HepG2 (cell line): ENCODE measurements around the gene AHCTF1. TPM values are rescaled to one million over a fixed set of nuclear protein-coding genes. Genes with fewer than 3 reads are reported as not detected.

Experiments used
- ATAC-seq: fragments of 200-7000 bp; cut with Tn5 transposase; 3 replicates; pipeline ENCODE4 v1.9.1; 2020; ENCODE audit warnings: mild to moderate bottlenecking, moderate library complexity
- BruUV-seq: library from RNA; stranded (reverse); fragments of 400-500 nt; replicated peaks from 2 replicates; lab custom pipeline; 2021; lab: Mats Ljungman, UMichigan
- CTCF ChIA-PET: fragments of 300-600 bp; formaldehyde crosslinking; extraction: SDS; loops from one replicate; lab custom pipeline; 2021; ENCODE audit warnings: low total read pairs, inconsistent platforms, low intra/inter-chr PET ratio; lab: Yijun Ruan, JAX
- POLR2A ChIA-PET: fragments of 350-600 bp; sonication (Branson Sonifier 250); formaldehyde crosslinking; loops from one replicate; lab custom pipeline; 2020; ENCODE audit warnings: antibody characterized with exemption, inconsistent platforms; lab: Yijun Ruan, JAX
- DNase-seq: peaks from one replicate; pipeline ENCODE4 v3.0.0-alpha.2; 2015; ENCODE audit warnings: low spot score
- FAIRE-seq: peaks from 3 replicates; lab custom pipeline; 2011; peaks lifted over from hg19 to GRCh38; lab: Jason Lieb, UNC
- H2AFZ ChIP-seq: one replicate; pipeline ENCODE4 v1.6.1; 2011; ENCODE audit warnings: low read length, inconsistent platforms
- H3K27ac ChIP-seq: fragments of 300-600 bp; 3 replicates; pipeline ENCODE4 v1.8.0; 2011; ENCODE audit warnings: mixed run types, mild to moderate bottlenecking, mixed read lengths, low read length, inconsistent platforms; ENCODE audit not compliant: insufficient read depth; ENCODE audit errors: extremely low read length
- H3K27me3 ChIP-seq, 2 experiments: fragments of 200-600 bp in 1 of 2; 2 replicates in 1 of 2; 3 replicates in 1 of 2; pipeline versions ENCODE4 v1.6.0 to v1.8.0; 2011; ENCODE audit warnings: low read length in 2 of 2, mild to moderate bottlenecking in 2 of 2, moderate library complexity in 2 of 2, inconsistent platforms in 1 of 2; ENCODE audit not compliant: insufficient read depth in 2 of 2, control insufficient read depth in 1 of 2
- H3K36me3 ChIP-seq, 2 experiments: fragments of 200-600 bp in 1 of 2; replicated peaks in 1 of 2; 2 replicates in 1 of 2; 3 replicates in 1 of 2; pipeline versions ENCODE4 v1.5.1 to v1.8.0; 2011; ENCODE audit warnings: low read length in 2 of 2, inconsistent platforms in 1 of 2; ENCODE audit not compliant: insufficient read depth in 2 of 2, control insufficient read depth in 1 of 2
- H3K4me1 ChIP-seq: 2 replicates; pipeline ENCODE4 v1.5.1; 2012; ENCODE audit warnings: low read length, inconsistent platforms; ENCODE audit not compliant: insufficient read depth
- H3K4me2 ChIP-seq: 2 replicates; pipeline ENCODE4 v1.6.0; 2011; ENCODE audit warnings: low read depth, low read length, inconsistent platforms
- H3K4me3 ChIP-seq, 3 experiments: fragments of 200-600 bp in 1 of 3; sonication (generic), shearing (Covaris generic) in 1 of 3; replicated peaks in 1 of 3; 2 replicates each; pipeline ENCODE4 v1.5.1; 2011 to 2016; ENCODE audit warnings: low read length in 3 of 3, inconsistent platforms in 2 of 3, low read depth in 2 of 3, mild to moderate bottlenecking in 2 of 3, control low read depth in 1 of 3, mixed read lengths in 1 of 3; ENCODE audit not compliant: insufficient read depth in 1 of 3
- H3K79me2 ChIP-seq: one replicate; pipeline ENCODE4 v1.6.1; 2011; ENCODE audit warnings: low read length, inconsistent platforms; ENCODE audit not compliant: insufficient read depth
- H3K9ac ChIP-seq: 2 replicates; pipeline ENCODE4 v1.6.0; 2011; ENCODE audit warnings: mild to moderate bottlenecking, low read depth, low read length, inconsistent platforms; ENCODE audit not compliant: insufficient read depth
- H3K9me3 ChIP-seq: 2 replicates; pipeline ENCODE4 v1.5.1; 2012; ENCODE audit warnings: mild to moderate bottlenecking, low read length
- H4K20me1 ChIP-seq: 2 replicates; pipeline ENCODE4 v1.6.0; 2011; ENCODE audit warnings: inconsistent platforms, mild to moderate bottlenecking, low read length, moderate library complexity; ENCODE audit not compliant: insufficient read depth
- AKNA ChIP-seq: sonication (generic); formaldehyde crosslinking; IDR thresholded peaks from 2 replicates; pipeline ENCODE4 v1.4.0; 2020; ENCODE audit warnings: missing genetic modification reagents, borderline replicate concordance
- CREM ChIP-seq, 2 experiments: sonication (generic) in 1 of 2; formaldehyde crosslinking in 1 of 2; IDR thresholded peaks; 2 replicates each; pipeline versions ENCODE4 v1.4.0 to v1.6.1; 2016 to 2020; ENCODE audit warnings: antibody characterized with exemption in 1 of 2, mild to moderate bottlenecking in 1 of 2, missing genetic modification reagents in 1 of 2
- TSC22D2 ChIP-seq: sonication (generic); formaldehyde crosslinking; IDR thresholded peaks from 2 replicates; pipeline ENCODE4 v1.5.1; 2020; ENCODE audit warnings: missing genetic modification reagents, mild to moderate bottlenecking, borderline replicate concordance
- ZNF350 ChIP-seq: sonication (generic); formaldehyde crosslinking; IDR thresholded peaks from 2 replicates; pipeline ENCODE4 v1.4.0; 2020; ENCODE audit warnings: mild to moderate bottlenecking, low read depth, missing genetic modification reagents, borderline replicate concordance
- ZNF430 ChIP-seq: sonication (generic); formaldehyde crosslinking; IDR thresholded peaks from 2 replicates; pipeline ENCODE4 v1.9.0; 2021; ENCODE audit warnings: mild to moderate bottlenecking, missing genetic modification reagents
- ZNF598 ChIP-seq: sonication (generic); formaldehyde crosslinking; IDR thresholded peaks from 2 replicates; pipeline ENCODE4 v1.5.1; 2020; ENCODE audit warnings: mild to moderate bottlenecking, missing genetic modification reagents, borderline replicate concordance
- ZNF691 ChIP-seq: sonication (generic); formaldehyde crosslinking; IDR thresholded peaks from 2 replicates; pipeline ENCODE4 v1.4.0; 2020; ENCODE audit warnings: missing genetic modification reagents, low read depth, mild to moderate bottlenecking, borderline replicate concordance
- WGBS: methylation state at CpG from one replicate; pipeline ENCODE4 v1.1.6; 2017; ENCODE audit warnings: low lambda C conversion rate; 5-methylcytosine and 5-hydroxymethylcytosine counted together
- in situ Hi-C: cut with HindIII; loops from 2 replicates; pipeline ENCODE4 v1.10.0; 2017; ENCODE audit warnings: low pct_unique_long_range_greater_than_20kb; ENCODE audit not compliant: extremely low pct_ligation_motif_present
- intact Hi-C: fragments of 100-400 bp; cut with micrococcal nuclease; formaldehyde crosslinking; loops from one replicate; pipeline ENCODE4 v1.10.0; 2022; ENCODE audit not compliant: unreplicated experiment
- polyA plus RNA-seq, 8 experiments: library from polyadenylated mRNA; depleted of rRNA in 3 of 8; stranded (reverse) in 7 of 8; unstranded in 1 of 8; fragments of >200 nt; fragmentation: Illumina TruSeq in 4 of 8; extraction: Trizol in 4 of 8; gene quantifications; 2 replicates each; pipeline versions ENCODE4 v1.2.1 to v1.2.3, GENCODE V29; 2011 to 2016; ENCODE audit warnings: low read depth in 4 of 8, missing spikeins in 1 of 8, mixed read lengths in 1 of 8; ENCODE audit not compliant: insufficient read depth in 1 of 8
- total RNA-seq, 5 experiments: library from RNA; depleted of rRNA; stranded (reverse); fragments of >200 nt; fragmentation: Illumina TruSeq; extraction: Trizol; gene quantifications; 2 replicates each; pipeline ENCODE4 v1.2.3, GENCODE V29; 2016; ENCODE audit warnings: low read depth in 1 of 5

Gene AHCTF1
- total and polyA plus RNA-seq, 2 of the 13 experiments (the other 11 are each of a cell fraction or from before 2014, with no cell fraction given), result 16.6 to 45.9 TPM

- TF ChIP-seq ZNF691 (CRISPR knock-in tag), result no peak
- no peak for TF ChIP-seq AKNA (CRISPR knock-in tag)
- TF ChIP-seq CREM (IDR thresholded peaks at IDR 0.05), result peak; percentile 12; the same call in 1 of the 2 replicates
- TF ChIP-seq CREM (CRISPR knock-in tag; IDR thresholded peaks at IDR 0.05), result no peak
Measured at GRCh38 chr1:246801241-246802020, 130.3 kb downstream of the AHCTF1 start (continued).

GRCh38 chr1:246800756-246801155, 131.0 kb downstream of the AHCTF1 start:
- Histone ChIP-seq H3K9me3 (no peaks in the 10 kb centered on the region), H2AFZ (no peak overlapping the region), H3K79me2 (no peaks in the 10 kb centered on the region), H3K4me1 (peaks cover 68% of the 10 kb centered on the region), H3K9ac (peak overlapping the region; percentile 10; the same call in 1 of the 2 replicates), H3K4me3 (peak overlapping the region in 2 of 3 experiments; percentile 30 to 31; a peak in 4 of 6 replicates), H3K36me3 (no peaks in the 10 kb centered on the region), H3K27me3 (peaks cover 2 to 32% of the 10 kb centered on the region in 2 experiments; a peak in 4 of 5 replicates), H3K27ac (peak overlapping the region; percentile 36), H3K4me2 (peak overlapping the region; percentile 71), H4K20me1 (no peaks in the 10 kb centered on the region; the same call in 1 of the 2 replicates)
- in situ Hi-C loops (no loop called here), intact Hi-C loops (no loop called here)
- FAIRE-seq (no peak), DNase-seq (no peak), ATAC-seq (peak; percentile 34)
- ChIA-PET CTCF (interaction anchor here (0.6 kb wide), 1 partner anchor 9 kb away, joined by 3 read pairs; no protein-coding TSS in a partner anchor), POLR2A (interaction anchor here (0.6 kb wide), 1 partner anchor 183 kb away, joined by 4 read pairs; no protein-coding TSS in a partner anchor)
- no TSS peak for BruUV-seq
- 0 out of 2 replicates have a peak, but pooled peaks have one; percentile 4 for TF ChIP-seq ZNF350 (CRISPR knock-in tag)
- 0 out of 2 replicates have a peak, but pooled peaks have one; percentile 17 for TF ChIP-seq ZNF598 (CRISPR knock-in tag)
- no peak for TF ChIP-seq TSC22D2 (CRISPR knock-in tag)
- 0 out of 2 replicates have a peak, but pooled peaks have one; percentile 27 for TF ChIP-seq ZNF430 (CRISPR knock-in tag)
- WGBS, result 20% methylated on average over 9 of the region's 10 CpGs
